A673 (cell line): ENCODE measurements around the gene GALC. TPM values are rescaled to one million over a fixed set of nuclear protein-coding genes. Genes with fewer than 3 reads are reported as not detected.
A peak's percentile ranks its signal among the peaks of the same experiment; 100 is the strongest.

ENCODE experiments used
- BruUV-seq: library from RNA; stranded (reverse); fragments of 400-500 nt; replicated peaks from 2 replicates; lab custom pipeline; 2021; lab: Mats Ljungman, UMichigan
- CTCF ChIA-PET: fragments of 300-600 bp; sonication (Branson Sonifier 250); formaldehyde crosslinking; loops from one replicate; lab custom pipeline; 2022; ENCODE audit warnings: antibody characterized with exemption; lab: Charles Lee
- POLR2A ChIA-PET: fragments of 300-600 bp; sonication (Branson Sonifier 250); formaldehyde crosslinking; loops from one replicate; lab custom pipeline; 2022; ENCODE audit warnings: antibody characterized with exemption; ENCODE audit not compliant: low non-redundant PET; lab: Charles Lee
- DNase-seq: peaks from one replicate; pipeline ENCODE4 v3.0.0-alpha.2; 2015; ENCODE audit warnings: low spot score
- H3K27ac ChIP-seq: fragments of 200-600 bp; sonication (generic); 2 replicates; pipeline ENCODE4 v1.5.1; 2016; ENCODE audit warnings: mixed run types, low read depth, mild to moderate bottlenecking, mixed read lengths, antibody characterized with exemption, low read length; ENCODE audit not compliant: poor library complexity, severe bottlenecking
- H3K27me3 ChIP-seq: fragments of 200-600 bp; sonication (generic); replicated peaks from 2 replicates; pipeline ENCODE4 v1.6.1; 2017; ENCODE audit warnings: mixed run types, low read depth, mild to moderate bottlenecking, mixed read lengths, antibody characterized with exemption, low read length; ENCODE audit not compliant: insufficient read depth, poor library complexity
- H3K36me3 ChIP-seq: fragments of 200-600 bp; sonication (generic); 2 replicates; pipeline ENCODE4 v1.6.1; 2016; ENCODE audit warnings: mixed run types, mild to moderate bottlenecking, mixed read lengths, antibody characterized with exemption, low read length; ENCODE audit not compliant: insufficient read depth, poor library complexity, severe bottlenecking
- H3K4me1 ChIP-seq: fragments of 200-600 bp; sonication (generic); 2 replicates; pipeline ENCODE4 v1.6.1; 2017; ENCODE audit warnings: mixed run types, mild to moderate bottlenecking, mixed read lengths, antibody characterized with exemption, low read length; ENCODE audit not compliant: insufficient read depth, poor library complexity, severe bottlenecking
- H3K4me3 ChIP-seq: fragments of 200-600 bp; sonication (generic); 2 replicates; pipeline ENCODE4 v1.5.1; 2016; ENCODE audit warnings: low read depth, mixed run types, mild to moderate bottlenecking, mixed read lengths, low read length; ENCODE audit not compliant: poor library complexity, severe bottlenecking
- H3K9me3 ChIP-seq: fragments of 200-600 bp; sonication (generic); 2 replicates; pipeline ENCODE4 v1.6.1; 2016; ENCODE audit warnings: mixed run types, low read depth, mild to moderate bottlenecking, mixed read lengths, antibody characterized with exemption, low read length; ENCODE audit not compliant: poor library complexity, severe bottlenecking
- EZH2 ChIP-seq: fragments of 200-600 bp; sonication (generic); IDR thresholded peaks from 2 replicates; pipeline ENCODE4 v1.6.1; 2017; ENCODE audit warnings: borderline replicate concordance, low read depth, mild to moderate bottlenecking, mixed read lengths, antibody characterized with exemption, low read length; ENCODE audit not compliant: poor library complexity, severe bottlenecking
- intact Hi-C: fragments of 100-400 bp; cut with micrococcal nuclease; formaldehyde crosslinking; loops from one replicate; pipeline ENCODE4 v1.10.0; 2022; ENCODE audit not compliant: unreplicated experiment
- total RNA-seq: library from RNA; stranded (reverse); gene quantifications from 2 replicates; pipeline ENCODE4 v1.2.3, GENCODE V29; 2021
- TF ChIP-seq, protein P1 (sequence below): fragments of 300-800, 200-600 bp; sonication (generic); conservative IDR thresholded peaks from 2 replicates; pipeline ENCODE4 v1.5.1; 2017; ENCODE audit warnings: low read depth, mild to moderate bottlenecking, antibody characterized with exemption, low read length, moderate library complexity, mixed read lengths

GALC gene
- total RNA-seq, 1 experiment from 2014 or later: 11.5 TPM

DNA sequence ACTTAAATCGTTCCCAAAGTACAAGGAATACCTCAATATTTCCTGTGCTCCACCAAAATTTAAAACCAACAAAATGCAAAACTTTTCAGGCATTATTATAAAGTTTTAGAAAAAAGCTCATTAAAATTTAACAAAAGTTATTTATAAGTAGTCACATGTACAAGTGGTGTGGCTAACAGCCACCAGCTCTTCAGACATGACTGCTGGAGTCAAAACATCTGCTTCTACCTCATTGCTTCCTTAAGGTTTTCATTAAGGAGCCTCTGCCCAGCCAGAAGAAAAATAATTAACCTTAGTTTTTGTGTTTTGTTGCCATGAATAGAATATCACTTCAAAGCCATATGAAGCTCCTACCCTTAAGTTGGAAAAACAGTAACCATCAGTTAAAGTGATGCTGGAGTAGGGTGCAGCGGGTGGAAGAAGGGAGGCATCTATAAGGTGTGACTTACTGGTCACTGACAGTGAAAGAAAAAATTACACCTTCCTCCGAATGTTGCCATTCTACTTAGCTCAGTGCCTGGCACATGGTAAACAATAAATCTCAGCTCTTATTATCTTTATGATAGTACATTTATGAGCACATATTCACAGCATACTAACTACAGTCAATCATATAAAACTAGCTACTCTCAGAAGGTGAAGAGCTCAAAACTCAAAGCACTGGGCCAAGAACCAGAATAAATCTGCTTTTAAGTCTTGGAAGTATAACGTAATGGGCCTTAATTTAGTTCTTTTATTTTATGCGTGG lies 57.7 kb downstream of the GALC start:
- intact Hi-C loops: no loop called here
- H3K4me1 ChIP-seq: no peaks in the 10 kb centered on the region
- no TSS peak for BruUV-seq
- ChIA-PET POLR2A (no interaction called here), CTCF (no interaction called here)
- H3K4me3 ChIP-seq: no peak overlapping the region
- no peaks in the 10 kb centered on the region for H3K9me3 ChIP-seq
- no peak overlapping the region for H3K27ac ChIP-seq
- H3K36me3 ChIP-seq: no peaks in the 10 kb centered on the region
- H3K27me3 ChIP-seq: no peaks in the 10 kb centered on the region
- no peak for DNase-seq
- TF ChIP-seq EZH2: no peak
- TF ChIP-seq, protein P1, sequence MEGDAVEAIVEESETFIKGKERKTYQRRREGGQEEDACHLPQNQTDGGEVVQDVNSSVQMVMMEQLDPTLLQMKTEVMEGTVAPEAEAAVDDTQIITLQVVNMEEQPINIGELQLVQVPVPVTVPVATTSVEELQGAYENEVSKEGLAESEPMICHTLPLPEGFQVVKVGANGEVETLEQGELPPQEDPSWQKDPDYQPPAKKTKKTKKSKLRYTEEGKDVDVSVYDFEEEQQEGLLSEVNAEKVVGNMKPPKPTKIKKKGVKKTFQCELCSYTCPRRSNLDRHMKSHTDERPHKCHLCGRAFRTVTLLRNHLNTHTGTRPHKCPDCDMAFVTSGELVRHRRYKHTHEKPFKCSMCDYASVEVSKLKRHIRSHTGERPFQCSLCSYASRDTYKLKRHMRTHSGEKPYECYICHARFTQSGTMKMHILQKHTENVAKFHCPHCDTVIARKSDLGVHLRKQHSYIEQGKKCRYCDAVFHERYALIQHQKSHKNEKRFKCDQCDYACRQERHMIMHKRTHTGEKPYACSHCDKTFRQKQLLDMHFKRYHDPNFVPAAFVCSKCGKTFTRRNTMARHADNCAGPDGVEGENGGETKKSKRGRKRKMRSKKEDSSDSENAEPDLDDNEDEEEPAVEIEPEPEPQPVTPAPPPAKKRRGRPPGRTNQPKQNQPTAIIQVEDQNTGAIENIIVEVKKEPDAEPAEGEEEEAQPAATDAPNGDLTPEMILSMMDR: no peak

DNA sequence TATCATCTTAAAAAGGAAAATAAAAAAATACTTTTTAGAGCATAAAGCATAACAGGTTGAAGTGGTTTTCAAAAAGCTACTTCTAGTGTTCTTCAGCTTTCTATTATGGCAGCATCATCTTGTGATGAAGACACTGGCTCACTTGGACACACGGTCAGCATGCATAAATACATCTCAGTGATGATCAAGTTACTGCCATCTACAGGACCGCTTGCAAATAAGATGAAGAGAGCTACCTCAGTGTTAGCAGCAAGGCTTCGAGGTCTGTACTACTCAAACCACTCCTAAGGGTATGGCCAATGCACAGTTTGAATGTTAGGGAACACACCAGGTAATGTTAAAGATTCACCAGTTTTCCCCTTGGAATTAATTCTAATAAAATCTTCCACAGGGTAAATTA lies 58.8 kb downstream of the GALC start:
- H3K36me3 ChIP-seq: no peaks in the 10 kb centered on the region
- H3K9me3 ChIP-seq: no peaks in the 10 kb centered on the region
- CTCF ChIA-PET: no interaction called here
- no TSS peak for BruUV-seq
- H3K4me1 ChIP-seq: no peaks in the 10 kb centered on the region
- DNase-seq: peak; percentile 4
- H3K4me3 ChIP-seq: no peak overlapping the region
- TF ChIP-seq EZH2: no peak
- TF ChIP-seq, protein P1: no peak; the same call in 1 of the 2 replicates
- no peak overlapping the region for H3K27ac ChIP-seq
- H3K27me3 ChIP-seq: no peaks in the 10 kb centered on the region
- intact Hi-C loops: no loop called here
- POLR2A ChIA-PET: no interaction called here

DNA sequence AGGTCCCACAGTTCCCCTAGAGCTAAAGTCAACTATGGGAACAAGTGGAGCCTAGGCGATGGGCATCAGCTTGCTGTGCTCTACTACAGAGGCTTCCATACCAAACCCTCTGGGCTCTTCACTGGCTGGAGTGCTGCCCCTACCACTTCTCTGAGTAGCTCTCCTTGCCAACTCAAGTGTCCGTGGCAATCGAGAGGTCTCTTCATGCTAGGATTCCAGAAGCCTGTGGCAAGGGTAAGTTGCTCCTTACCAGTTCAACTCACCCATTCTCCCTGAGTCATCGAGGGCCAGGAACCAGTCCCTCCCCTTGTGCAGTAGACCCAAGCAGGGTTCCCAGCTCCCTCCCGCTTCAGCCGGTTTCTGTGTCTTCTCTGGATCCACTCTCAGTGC lies 76.1 kb downstream of the GALC start:
- no TSS peak for BruUV-seq
- Histone ChIP-seq H3K4me3 (no peak overlapping the region), H3K9me3 (no peaks in the 10 kb centered on the region), H3K4me1 (no peaks in the 10 kb centered on the region), H3K36me3 (no peaks in the 10 kb centered on the region), H3K27ac (no peak overlapping the region), H3K27me3 (no peaks in the 10 kb centered on the region)
- DNase-seq: no peak
- TF ChIP-seq, protein P1: no peak
- no peak for TF ChIP-seq EZH2
- ChIA-PET POLR2A (no interaction called here), CTCF (no interaction called here)
- intact Hi-C loops: no loop called here
